Measurements from ENCODE around the gene NADK.

DNA sequence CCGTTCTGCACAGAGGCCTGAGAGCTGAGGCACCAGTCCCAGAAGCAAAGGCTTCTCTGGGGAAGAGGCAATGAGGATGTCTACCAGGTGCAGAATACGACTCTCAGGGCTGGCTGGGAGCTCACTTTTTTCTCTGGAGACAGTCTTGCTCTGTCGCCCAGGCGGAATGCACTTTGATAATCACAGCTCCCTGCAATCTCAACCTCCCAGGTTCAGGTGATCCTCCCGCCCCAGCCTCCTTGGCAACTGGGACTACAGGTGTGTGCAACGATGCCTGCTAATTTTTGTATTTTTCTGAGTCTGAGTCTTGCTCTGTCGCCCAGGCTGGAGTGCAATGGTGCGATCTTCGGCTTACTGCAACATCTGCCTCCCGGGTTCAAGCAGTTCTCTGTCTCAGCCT, 17.6 kb downstream of the NADK start:
- TF ChIP-seq EZH2phosphoT487 (IDR thresholded peaks at IDR 0.05; ENCODE audit: borderline replicate concordance, low read depth, low read length): no peak
- TF ChIP-seq, protein P1, sequence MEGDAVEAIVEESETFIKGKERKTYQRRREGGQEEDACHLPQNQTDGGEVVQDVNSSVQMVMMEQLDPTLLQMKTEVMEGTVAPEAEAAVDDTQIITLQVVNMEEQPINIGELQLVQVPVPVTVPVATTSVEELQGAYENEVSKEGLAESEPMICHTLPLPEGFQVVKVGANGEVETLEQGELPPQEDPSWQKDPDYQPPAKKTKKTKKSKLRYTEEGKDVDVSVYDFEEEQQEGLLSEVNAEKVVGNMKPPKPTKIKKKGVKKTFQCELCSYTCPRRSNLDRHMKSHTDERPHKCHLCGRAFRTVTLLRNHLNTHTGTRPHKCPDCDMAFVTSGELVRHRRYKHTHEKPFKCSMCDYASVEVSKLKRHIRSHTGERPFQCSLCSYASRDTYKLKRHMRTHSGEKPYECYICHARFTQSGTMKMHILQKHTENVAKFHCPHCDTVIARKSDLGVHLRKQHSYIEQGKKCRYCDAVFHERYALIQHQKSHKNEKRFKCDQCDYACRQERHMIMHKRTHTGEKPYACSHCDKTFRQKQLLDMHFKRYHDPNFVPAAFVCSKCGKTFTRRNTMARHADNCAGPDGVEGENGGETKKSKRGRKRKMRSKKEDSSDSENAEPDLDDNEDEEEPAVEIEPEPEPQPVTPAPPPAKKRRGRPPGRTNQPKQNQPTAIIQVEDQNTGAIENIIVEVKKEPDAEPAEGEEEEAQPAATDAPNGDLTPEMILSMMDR (conservative IDR thresholded peaks at IDR 0.05; ENCODE audit: low read length): no peak

Measured in OCI-LY7 (cell line).